Erythroblast (primary cell): Measurements from ENCODE around the gene NTM.
"Not testable (repeated sequence)": the region's sequence is repeated elsewhere in the genome, so short reads cannot be mapped to it uniquely, and the experiment has no call there.

Source experiments
- DNase-seq, 2 experiments: peaks; one replicate each; lab custom pipeline; 2025; lab: John Stamatoyannopoulos, UW
- GATA1 ChIP-seq: IDR thresholded peaks from 2 replicates; pipeline ENCODE4 v1.6.1; 2011; ENCODE audit warnings: low read depth, mild to moderate bottlenecking, control low read depth, low read length, moderate library complexity
- POLR2A ChIP-seq: IDR thresholded peaks from 2 replicates; pipeline ENCODE4 v1.6.1; 2011; ENCODE audit warnings: mild to moderate bottlenecking, low read length

Gene NTM

DNA sequence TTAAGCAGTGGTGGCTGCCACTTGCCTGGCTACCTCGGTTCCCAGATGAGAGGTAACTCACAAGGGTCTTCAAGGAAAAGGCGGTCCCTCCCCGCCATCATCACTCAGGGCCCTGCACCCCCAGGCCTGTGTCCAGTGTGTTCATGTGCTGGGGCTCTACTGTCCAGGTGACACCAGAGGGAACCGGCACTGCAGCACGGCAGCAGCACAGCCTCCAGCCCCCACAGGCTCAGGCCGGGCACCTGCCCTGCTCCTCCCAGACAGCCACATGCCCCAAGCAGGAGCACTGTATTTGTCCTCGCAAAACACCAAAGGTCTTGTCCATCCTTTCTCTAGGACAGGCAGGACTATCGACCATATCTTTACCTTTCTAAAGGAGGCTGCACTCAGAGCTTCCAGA lies 982.1 kb downstream of the NTM start:
- DNase-seq = no peak
- no peak for TF ChIP-seq GATA1
- TF ChIP-seq POLR2A = no peak

DNA sequence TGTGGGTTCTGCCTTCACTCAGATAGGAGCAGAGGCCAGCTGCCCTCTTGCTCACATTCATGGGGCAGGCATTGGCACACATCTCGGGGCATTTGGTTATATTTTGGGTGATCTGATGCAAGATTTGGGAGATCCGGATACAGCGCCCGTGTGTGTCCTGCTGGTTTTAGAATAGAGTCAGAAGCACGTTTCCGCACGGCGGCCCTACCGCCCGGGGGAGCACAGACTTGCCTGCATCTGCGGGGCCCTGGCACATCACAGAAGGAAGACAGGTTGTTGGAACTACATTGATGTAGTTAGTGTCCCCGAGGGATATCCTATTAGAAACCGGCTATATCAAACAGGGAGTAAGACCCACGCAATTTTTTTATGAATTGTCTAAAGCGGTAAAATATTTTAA lies 982.8 kb downstream of the NTM start:
- DNase-seq = no peak
- TF ChIP-seq POLR2A (no peak), GATA1 (no peak)

DNA sequence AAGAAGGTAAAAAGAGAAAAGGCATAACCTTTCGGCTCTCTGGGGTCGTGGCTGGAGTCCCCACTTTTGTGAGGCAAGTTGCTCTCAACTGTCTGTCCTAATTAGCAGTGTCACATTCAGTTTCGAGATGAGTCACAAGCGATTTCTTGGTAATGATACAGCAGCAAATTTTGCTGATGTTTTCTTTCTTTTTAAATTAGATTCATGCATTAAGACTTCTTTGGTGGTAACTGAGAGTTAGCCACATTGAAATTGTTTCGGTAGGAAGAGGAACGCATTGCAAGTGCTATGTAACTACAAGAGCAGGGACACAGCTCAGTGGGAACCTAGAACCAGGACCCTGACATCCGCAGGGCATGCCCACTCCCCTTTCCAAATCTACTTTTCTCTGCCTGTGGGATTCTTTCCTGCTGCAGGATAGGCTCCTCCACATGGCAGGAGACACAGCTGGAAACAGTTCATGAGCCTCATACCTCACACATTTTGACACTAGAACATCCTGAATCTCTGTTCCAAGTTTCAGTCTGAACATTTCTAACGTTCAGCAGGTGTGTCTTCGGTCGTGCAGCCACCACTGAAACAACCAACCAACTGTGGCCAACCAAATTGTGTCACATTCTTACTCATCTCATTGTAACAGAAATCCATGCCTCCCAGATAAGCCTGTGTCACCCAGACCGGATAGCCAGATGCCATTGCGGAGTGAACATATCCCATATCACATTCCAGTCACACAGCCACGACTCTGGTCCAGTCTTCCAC lies 987.6 kb downstream of the NTM start:
- TF ChIP-seq POLR2A (no peak), GATA1 (no peak)
- no peak for DNase-seq

DNA sequence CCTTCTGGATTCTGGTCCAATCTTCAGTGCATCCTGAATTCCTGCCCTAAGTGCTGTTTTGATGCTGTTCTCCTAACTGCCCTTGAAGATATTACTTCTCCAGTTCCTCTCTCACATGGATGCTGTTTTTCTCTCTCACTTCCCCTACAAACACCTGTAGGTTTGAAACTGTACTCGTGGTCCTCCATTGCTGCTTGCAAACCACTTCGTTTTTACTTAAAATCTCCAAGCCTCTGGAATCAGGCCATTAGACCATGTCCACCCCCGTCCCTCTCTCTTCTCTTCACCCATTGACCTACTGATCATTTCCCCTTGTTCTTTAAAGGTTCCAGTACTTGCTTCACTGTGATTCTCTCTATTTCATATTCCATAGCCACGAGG lies 988.1 kb downstream of the NTM start:
- TF ChIP-seq GATA1 (no peak), POLR2A (no peak)
- no peak for DNase-seq

DNA sequence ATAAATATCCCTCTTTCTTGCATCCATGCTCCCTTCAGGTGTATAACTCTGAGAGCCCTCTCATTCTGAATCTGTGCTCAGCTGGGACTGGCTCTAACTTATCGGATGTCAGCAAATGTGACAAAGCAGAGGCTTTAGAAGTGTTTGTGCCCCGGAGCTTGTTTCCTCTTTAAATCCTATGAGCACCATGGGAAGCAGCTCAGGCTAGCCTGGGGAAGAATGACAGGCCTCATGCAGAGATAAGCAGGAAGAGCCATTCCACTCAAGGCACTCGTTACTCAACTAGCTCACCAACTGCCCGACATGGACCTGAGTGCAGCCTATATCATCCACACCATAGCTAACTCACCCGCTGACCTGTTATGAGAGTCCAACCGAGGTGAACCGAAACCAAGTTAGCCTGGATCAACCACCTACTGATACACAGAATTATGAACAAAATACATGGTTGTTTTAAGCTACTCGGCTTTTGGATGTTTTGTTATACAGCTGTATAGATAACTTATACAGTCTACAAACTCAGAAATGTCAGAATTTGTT lies 990.7 kb downstream of the NTM start:
- DNase-seq = no peak
- TF ChIP-seq GATA1 = no peak
- TF ChIP-seq POLR2A = no peak

DNA sequence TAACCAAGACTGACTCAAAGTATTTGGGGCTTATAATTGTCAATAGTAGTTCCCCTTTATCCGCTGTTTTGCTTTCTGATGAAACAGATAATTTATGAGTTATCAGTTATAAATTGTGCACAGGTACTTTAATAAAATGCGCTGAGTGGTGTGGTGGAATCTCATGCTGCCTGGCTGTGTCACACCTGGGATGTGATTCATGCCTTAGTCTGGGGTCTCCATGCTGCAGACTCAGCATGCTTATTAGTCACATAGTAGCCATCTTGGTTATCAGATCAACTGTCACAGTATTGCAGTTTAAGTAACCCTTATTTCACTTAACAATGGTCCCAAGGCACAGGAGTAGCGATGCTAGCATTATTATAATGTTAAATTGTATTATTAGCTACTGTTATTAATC lies 995.2 kb downstream of the NTM start:
- no peak for TF ChIP-seq POLR2A
- TF ChIP-seq GATA1 = no peak
- no peak for DNase-seq

DNA sequence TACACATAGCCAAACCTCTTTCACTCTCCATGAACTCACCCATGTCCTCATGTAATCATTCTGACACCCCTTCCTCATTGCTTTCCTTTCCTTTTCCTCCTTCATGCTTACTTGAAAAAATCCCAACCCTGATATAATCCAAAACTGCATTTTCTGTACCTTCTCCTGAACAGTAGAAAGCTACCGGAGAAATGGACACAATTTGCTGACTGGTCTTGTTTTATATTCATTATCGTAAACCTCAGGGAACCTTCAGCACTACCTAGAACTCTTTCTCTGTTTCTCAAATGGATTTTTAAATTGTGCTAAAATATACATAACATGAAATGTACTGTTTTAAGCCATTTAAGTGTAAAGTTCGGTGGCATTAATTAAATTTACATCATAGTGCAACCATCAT lies 996.9 kb downstream of the NTM start:
- TF ChIP-seq GATA1 = no peak
- no peak for TF ChIP-seq POLR2A
- no peak for DNase-seq

DNA sequence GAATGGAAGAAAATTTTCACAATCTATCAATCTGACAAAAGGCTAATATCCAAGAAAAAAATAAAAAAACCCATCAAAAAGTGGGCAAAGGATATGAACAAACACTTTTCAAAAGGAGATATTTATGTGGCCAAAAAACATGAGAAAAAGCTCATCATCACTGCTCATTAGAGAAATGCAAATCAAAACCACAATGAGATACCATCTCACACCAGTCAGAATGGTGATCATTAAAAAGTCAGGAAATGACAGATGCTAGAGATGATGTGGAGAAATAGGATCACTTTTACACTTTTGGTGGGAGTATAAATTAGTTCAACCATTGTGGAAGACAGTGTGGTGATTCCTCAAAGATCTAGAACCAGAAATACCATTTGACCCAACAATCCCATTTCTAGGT lies 999.7 kb downstream of the NTM start:
- DNase-seq = not testable (repeated sequence)

DNA sequence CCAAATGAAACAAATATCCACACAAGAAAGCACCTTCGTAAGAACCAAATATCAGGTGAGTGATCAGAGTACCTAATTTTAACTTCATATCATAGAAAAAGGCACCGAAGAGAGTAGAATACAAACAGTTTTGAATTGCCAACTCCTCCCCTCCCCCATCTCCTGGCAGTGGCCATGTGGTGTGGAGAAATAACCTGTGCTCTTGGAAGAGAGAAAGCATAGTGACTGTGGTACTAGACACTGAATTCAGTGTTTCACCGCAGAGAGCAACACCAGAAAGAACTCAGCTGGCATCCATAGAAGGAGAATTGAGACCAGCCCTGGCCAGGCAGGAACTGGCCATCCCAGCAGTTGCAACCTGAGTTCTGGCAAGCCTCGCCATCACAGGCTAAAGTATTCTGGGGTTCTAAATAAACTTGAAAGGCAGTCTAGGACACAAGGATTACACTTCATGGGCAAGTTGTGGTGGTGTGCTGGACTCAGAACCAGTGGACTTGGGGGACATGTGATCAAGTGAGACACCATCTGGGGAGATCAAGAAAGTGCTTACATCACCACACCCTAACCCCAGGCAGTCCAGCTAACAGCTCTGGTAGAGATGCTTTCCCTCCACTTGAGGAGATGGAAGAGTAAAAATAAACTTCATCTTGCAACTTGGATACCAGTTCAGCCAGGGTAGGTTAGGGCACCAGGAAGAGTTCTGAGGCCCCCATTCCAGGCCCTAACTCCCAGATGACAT lies 1003.2 kb downstream of the NTM start:
- TF ChIP-seq POLR2A (no peak), GATA1 (no peak)
- DNase-seq = peak in 1 of 2 experiments; percentile 3

DNA sequence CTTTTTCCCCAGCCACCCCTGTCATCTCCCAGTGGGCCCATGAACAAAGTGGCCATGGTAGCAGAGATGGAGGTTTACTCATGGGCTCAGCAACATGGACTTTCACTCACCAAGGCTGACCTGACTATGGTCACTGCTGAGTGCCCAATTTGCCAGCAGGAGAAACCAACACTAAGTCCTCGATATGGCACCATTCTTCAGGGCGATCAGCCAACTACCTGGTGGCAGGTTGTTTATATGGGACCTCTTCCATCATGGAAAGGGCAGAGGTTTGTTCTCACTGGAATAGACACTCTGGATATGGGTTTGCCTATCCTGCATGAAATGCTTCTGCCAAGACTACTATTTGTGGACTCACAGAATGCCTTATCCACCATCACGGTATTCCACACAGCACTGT lies 1009.1 kb downstream of the NTM start:
- DNase-seq = no peak
- no peak for TF ChIP-seq GATA1
- no peak for TF ChIP-seq POLR2A
